Measurements from ENCODE around the gene HTR3A.

Gene HTR3A

GRCh38 chr11:113960702-113961330, 14.1 kb upstream of the HTR3A start:
- Histone ChIP-seq H3K9me3 (ENCODE audit: low read depth, low read length) (no peaks in the 10 kb centered on the region), H3K27ac (no peak overlapping the region), H3K36me3 (ENCODE audit: insufficient read depth, low read length) (no peaks in the 10 kb centered on the region), H3K4me3 (no peak overlapping the region), H3K9ac (ENCODE audit: insufficient read length) (no peak overlapping the region)
- TF ChIP-seq FOXP2 (optimal IDR thresholded peaks at IDR 0.05; ENCODE audit: control extremely low read depth, extremely low read length, insufficient read depth) (no peak), EZH2 (IDR thresholded peaks at IDR 0.05) (no peak), POLR2AphosphoS5 (IDR thresholded peaks at IDR 0.05; ENCODE audit: borderline replicate concordance, low read depth, low read length) (no peak)
- DNase-seq (ENCODE audit: low read depth, low spot score): no peak

GRCh38 chr11:113967361-113967760, 7.5 kb upstream of the HTR3A start:
- no peak overlapping the region for H3K4me3 ChIP-seq
- H3K9me3 ChIP-seq (ENCODE audit: low read depth, low read length): no peaks in the 10 kb centered on the region
- no peaks in the 10 kb centered on the region for H3K36me3 ChIP-seq (ENCODE audit: insufficient read depth, low read length)
- no peak overlapping the region for H3K27ac ChIP-seq
- H3K9ac ChIP-seq (ENCODE audit: insufficient read length): no peak overlapping the region
- DNase-seq (ENCODE audit: low read depth, low spot score): no peak
- TF ChIP-seq EZH2 (IDR thresholded peaks at IDR 0.05): no peak
- no peak for TF ChIP-seq FOXP2 (optimal IDR thresholded peaks at IDR 0.05; ENCODE audit: control extremely low read depth, extremely low read length, insufficient read depth)
- TF ChIP-seq POLR2AphosphoS5 (IDR thresholded peaks at IDR 0.05; ENCODE audit: borderline replicate concordance, low read depth, low read length): no peak

- no peak overlapping the region for H3K27ac ChIP-seq
Observed at GRCh38 chr11:113971506-113972195, 3.3 kb upstream of the HTR3A start.

GRCh38 chr11:113977071-113977490, 2.2 kb downstream of the HTR3A start:
- Histone ChIP-seq H3K9ac (ENCODE audit: insufficient read length) (no peak overlapping the region), H3K36me3 (ENCODE audit: insufficient read depth, low read length) (no peaks in the 10 kb centered on the region), H3K9me3 (ENCODE audit: low read depth, low read length) (no peaks in the 10 kb centered on the region), H3K4me3 (no peak overlapping the region), H3K27ac (no peak overlapping the region)
- no peak for DNase-seq (ENCODE audit: low read depth, low spot score)
- TF ChIP-seq POLR2AphosphoS5 (IDR thresholded peaks at IDR 0.05; ENCODE audit: borderline replicate concordance, low read depth, low read length) (no peak), EZH2 (IDR thresholded peaks at IDR 0.05) (no peak)

More at GRCh38 chr11:113971506-113972195, 3.3 kb upstream of the HTR3A start:
- H3K9ac ChIP-seq (ENCODE audit: insufficient read length): no peak overlapping the region
- TF ChIP-seq POLR2AphosphoS5 (IDR thresholded peaks at IDR 0.05; ENCODE audit: borderline replicate concordance, low read depth, low read length): no peak
- no peak for TF ChIP-seq EZH2 (IDR thresholded peaks at IDR 0.05)
- no peak for TF ChIP-seq FOXP2 (optimal IDR thresholded peaks at IDR 0.05; ENCODE audit: control extremely low read depth, extremely low read length, insufficient read depth)
- no peak for DNase-seq (ENCODE audit: low read depth, low spot score)
- no peaks in the 10 kb centered on the region for H3K36me3 ChIP-seq (ENCODE audit: insufficient read depth, low read length)
- H3K4me3 ChIP-seq: no peak overlapping the region
- no peaks in the 10 kb centered on the region for H3K9me3 ChIP-seq (ENCODE audit: low read depth, low read length)

DNA sequence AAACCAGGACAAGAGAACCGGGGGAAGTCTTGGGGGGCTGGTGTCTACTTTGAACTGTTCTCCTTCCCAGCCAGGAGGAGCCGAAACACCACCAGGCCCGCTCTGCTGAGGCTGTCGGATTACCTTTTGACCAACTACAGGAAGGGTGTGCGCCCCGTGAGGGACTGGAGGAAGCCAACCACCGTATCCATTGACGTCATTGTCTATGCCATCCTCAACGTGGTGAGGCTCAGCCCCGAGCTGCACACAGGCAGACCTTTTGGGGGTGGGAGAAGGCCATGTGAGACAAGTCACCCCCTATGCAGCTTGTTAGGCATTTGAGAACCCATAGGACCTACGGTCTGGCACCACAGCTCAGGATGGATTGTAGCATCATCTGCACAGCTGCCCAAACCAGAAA, 2.8 kb downstream of the HTR3A start:
- H3K27ac ChIP-seq: no peak overlapping the region
- no peak for DNase-seq (ENCODE audit: low read depth, low spot score)
- no peaks in the 10 kb centered on the region for H3K9me3 ChIP-seq (ENCODE audit: low read depth, low read length)
- no peak overlapping the region for H3K4me3 ChIP-seq
- H3K9ac ChIP-seq (ENCODE audit: insufficient read length): no peak overlapping the region
- TF ChIP-seq EZH2 (IDR thresholded peaks at IDR 0.05) (no peak), FOXP2 (optimal IDR thresholded peaks at IDR 0.05; ENCODE audit: control extremely low read depth, extremely low read length, insufficient read depth) (no peak), POLR2AphosphoS5 (IDR thresholded peaks at IDR 0.05; ENCODE audit: borderline replicate concordance, low read depth, low read length) (no peak)
- no peaks in the 10 kb centered on the region for H3K36me3 ChIP-seq (ENCODE audit: insufficient read depth, low read length)

DNA sequence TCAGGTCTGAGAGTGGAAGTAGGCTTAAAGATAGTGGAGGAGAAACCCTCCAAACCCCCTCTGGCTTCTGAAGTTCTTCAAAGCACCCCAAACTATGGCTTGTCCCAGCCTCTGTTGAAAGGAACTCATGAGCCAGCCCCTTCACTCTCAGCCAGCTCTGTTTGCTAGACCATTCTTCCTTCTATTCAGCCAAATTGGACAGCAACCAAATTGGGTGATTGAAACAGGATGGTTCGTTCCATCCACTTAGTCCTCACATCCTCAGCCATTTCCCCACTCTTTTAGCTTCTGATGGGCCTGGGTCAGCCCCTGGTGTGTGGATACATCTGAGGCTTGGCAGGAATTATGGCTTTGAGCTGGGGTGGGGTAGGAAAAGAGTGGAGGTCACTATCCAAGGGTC, 4.5 kb downstream of the HTR3A start:
- Histone ChIP-seq H3K36me3 (ENCODE audit: insufficient read depth, low read length) (no peaks in the 10 kb centered on the region), H3K27ac (no peak overlapping the region), H3K9ac (ENCODE audit: insufficient read length) (no peak overlapping the region), H3K4me3 (no peak overlapping the region), H3K9me3 (ENCODE audit: low read depth, low read length) (no peaks in the 10 kb centered on the region)
- no peak for TF ChIP-seq POLR2AphosphoS5 (IDR thresholded peaks at IDR 0.05; ENCODE audit: borderline replicate concordance, low read depth, low read length)
- TF ChIP-seq EZH2 (IDR thresholded peaks at IDR 0.05): no peak
- no peak for TF ChIP-seq FOXP2 (optimal IDR thresholded peaks at IDR 0.05; ENCODE audit: control extremely low read depth, extremely low read length, insufficient read depth)
- DNase-seq (ENCODE audit: low read depth, low spot score): no peak

DNA sequence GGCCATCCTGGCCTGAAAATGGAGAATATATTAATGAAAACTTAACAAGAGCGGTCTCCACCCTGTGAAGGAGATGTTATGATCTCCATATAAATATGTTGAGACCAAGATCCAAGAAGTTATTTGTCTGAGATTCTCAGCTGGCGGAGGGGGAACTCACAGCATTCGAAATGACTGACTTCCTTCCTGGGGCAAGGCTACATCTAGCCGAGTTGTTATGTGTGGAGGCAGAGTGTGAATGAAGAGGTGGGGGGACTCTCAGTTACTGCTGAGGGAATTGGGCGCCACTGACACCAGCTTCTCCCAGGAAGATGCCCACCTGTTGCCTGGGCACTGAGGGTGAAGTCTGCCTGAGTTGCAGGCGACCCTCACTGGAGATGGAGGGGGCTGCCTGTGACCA, 5.9 kb downstream of the HTR3A start:
- TF ChIP-seq POLR2AphosphoS5 (IDR thresholded peaks at IDR 0.05; ENCODE audit: borderline replicate concordance, low read depth, low read length): no peak
- no peak for TF ChIP-seq FOXP2 (optimal IDR thresholded peaks at IDR 0.05; ENCODE audit: control extremely low read depth, extremely low read length, insufficient read depth)
- no peak for TF ChIP-seq EZH2 (IDR thresholded peaks at IDR 0.05)

GRCh38 chr11:113982306-113982705, 7.4 kb downstream of the HTR3A start:
- no peak for DNase-seq (ENCODE audit: low read depth, low spot score)
- no peak for TF ChIP-seq EZH2 (IDR thresholded peaks at IDR 0.05)
- no peak for TF ChIP-seq FOXP2 (optimal IDR thresholded peaks at IDR 0.05; ENCODE audit: control extremely low read depth, extremely low read length, insufficient read depth)
- TF ChIP-seq POLR2AphosphoS5 (IDR thresholded peaks at IDR 0.05; ENCODE audit: borderline replicate concordance, low read depth, low read length): no peak
- H3K4me3 ChIP-seq: no peak overlapping the region

More for the DNA sequence above, 5.9 kb downstream of the HTR3A start:
- Histone ChIP-seq H3K4me3 (no peak overlapping the region), H3K27ac (no peak overlapping the region), H3K9me3 (ENCODE audit: low read depth, low read length) (no peaks in the 10 kb centered on the region), H3K36me3 (ENCODE audit: insufficient read depth, low read length) (no peaks in the 10 kb centered on the region), H3K9ac (ENCODE audit: insufficient read length) (no peak overlapping the region)
- DNase-seq (ENCODE audit: low read depth, low spot score): no peak

More at GRCh38 chr11:113982306-113982705, 7.4 kb downstream of the HTR3A start:
- Histone ChIP-seq H3K9me3 (ENCODE audit: low read depth, low read length) (no peaks in the 10 kb centered on the region), H3K36me3 (ENCODE audit: insufficient read depth, low read length) (no peaks in the 10 kb centered on the region), H3K27ac (no peak overlapping the region), H3K9ac (ENCODE audit: insufficient read length) (no peak overlapping the region)
